Keratinocyte (primary cell): ENCODE data around the gene VTI1A.

Experiments
- CTCF ChIP-seq, 3 experiments: IDR thresholded peaks in 1 of 3; conservative IDR thresholded peaks in 1 of 3; optimal IDR thresholded peaks in 1 of 3; 2 replicates in 2 of 3; 3 replicates in 1 of 3; pipeline versions ENCODE3 to v1.5.1; 2011; ENCODE audit warnings: low read length in 3 of 3, mild to moderate bottlenecking in 3 of 3, moderate library complexity in 2 of 3, control low read depth in 1 of 3, inconsistent platforms in 1 of 3; ENCODE audit not compliant: insufficient read depth in 2 of 3; ENCODE audit errors: extremely low read depth in 1 of 3
- EZH2 ChIP-seq: IDR thresholded peaks from one replicate; pipeline ENCODE4 v1.6.1; 2012; ENCODE audit warnings: inconsistent platforms, mild to moderate bottlenecking, low read length, moderate library complexity

DNA sequence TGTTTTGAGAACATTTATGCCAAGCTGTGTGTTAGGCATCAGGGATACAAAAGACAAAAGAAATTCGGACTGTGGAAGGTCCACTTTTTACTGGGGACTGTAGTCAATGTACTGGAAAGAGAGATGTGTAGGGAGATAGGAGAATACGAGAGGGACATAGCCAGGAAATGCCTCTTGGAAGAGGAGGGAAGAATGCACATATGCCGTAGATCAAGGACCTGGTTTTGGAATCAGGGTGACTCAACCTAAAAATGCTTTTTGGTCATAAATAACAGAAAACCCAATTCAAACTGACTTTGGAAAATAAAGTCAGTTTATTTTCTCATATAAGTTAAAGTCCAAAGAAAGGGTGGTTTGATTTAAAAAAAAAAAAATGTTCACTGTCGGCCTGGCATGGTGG is 362.7 kb downstream of the VTI1A start:
- TF ChIP-seq CTCF (optimal IDR thresholded peaks at IDR 0.05 in 1 of 3, IDR thresholded peaks at IDR 0.05 in 1 of 3, conservative IDR thresholded peaks at IDR 0.05 in 1 of 3; ENCODE audit: extremely low read depth in 1 of 3, insufficient read depth in 2 of 3, low read length in 3 of 3), result no peak
- no peak for TF ChIP-seq EZH2
